ENCODE data around the gene TCP11L1.
"Not testable (repeated sequence)": the region's sequence is repeated elsewhere in the genome, so short reads cannot be mapped to it uniquely, and the experiment has no call there.

TCP11L1 gene

GRCh38 chr11:33064866-33065265 is 25.5 kb downstream of the TCP11L1 start:
- DNase-seq, result no peak

DNA sequence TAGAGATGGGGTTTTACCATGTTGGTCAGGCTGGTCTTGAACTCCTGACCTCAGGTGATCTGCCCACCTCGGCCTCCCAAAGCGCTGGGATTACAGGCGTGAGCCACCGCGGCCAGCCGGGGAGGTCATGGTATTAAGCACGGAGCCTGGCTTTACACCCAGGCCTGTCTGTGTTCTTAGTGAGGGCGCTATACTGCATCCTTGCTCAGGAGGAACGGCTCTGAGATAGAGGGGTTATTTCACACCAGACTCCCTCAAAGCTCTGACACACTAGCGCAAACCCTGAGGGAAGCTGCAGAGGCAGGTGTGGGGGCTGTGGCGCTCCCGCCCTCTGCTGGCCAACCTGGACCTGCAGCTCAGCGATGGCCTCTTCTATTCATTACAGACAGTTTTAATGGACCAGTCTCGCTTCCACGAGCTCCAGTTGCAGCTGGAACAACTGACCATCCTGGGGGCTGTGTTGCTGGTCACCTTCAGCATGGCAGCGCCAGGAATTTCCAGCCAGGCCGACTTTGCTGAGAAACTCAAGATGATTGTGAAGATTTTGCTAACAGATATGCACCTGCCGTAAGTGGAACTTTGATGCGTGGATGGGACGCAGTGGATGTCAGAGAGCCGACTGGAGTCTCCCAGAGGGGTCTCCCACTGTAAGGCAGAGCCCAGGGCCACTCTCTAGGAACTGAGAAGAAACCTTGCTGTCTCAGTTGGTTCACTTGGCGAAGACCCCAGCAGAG is 26.2 kb downstream of the TCP11L1 start:
- peak in 41 of 56 donors; percentile 6 to 73 (median 31) for DNase-seq

DNA sequence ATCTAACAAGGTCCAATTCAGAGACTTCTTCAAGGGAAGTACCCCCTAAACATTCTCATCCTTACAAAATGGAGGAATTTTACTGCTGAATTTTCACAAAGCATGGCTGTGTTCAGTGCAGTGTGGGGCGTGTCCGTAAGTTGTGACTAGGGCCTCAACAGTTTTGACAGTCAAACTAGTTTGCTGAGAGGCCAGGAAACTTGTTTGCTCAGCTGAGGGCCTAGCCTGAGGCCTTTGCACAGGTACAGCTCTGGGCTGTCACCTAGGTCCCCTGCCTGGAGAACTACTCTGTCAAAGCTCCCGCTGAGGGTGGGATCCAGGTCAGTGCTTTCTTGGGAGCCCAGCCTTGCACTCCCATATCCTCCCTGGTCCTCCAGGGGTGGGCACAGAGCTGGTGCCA is 27.9 kb downstream of the TCP11L1 start:
- no peak for DNase-seq

DNA sequence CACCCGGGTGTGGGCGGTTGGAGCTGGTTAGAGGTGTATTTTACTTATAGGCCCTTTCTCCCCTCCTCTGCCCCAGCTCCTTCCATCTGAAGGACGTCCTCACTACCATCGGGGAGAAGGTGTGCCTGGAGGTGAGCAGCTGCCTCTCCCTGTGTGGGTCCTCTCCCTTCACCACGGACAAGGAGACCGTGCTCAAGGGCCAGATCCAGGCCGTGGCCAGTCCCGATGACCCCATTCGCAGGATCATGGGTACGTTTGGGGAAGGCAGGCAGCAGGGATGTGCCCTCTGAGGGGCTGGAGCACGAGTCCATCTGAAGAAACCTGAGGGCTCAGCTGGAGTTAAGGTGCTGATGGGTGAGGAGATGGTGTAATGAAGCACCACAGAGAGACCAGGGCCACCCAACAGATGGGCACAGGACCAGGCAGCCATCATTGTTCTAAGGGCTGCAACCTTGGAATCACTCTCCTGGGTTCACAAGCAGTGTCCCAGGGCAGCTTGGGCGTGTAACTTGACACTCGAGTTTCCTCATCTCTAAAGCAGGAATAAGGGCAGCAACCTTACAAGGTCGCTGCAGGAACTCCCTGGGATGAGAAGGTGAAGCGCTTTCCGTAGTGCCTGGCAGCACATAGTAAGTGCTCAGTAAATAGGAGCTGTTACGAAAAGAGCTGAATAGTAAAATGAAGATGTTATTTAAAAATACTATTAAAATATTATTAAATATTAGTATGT is 29.4 kb downstream of the TCP11L1 start:
- no peak for DNase-seq

GRCh38 chr11:33072465-33072864 is 33.1 kb downstream of the TCP11L1 start:
- DNase-seq, result no peak

DNA sequence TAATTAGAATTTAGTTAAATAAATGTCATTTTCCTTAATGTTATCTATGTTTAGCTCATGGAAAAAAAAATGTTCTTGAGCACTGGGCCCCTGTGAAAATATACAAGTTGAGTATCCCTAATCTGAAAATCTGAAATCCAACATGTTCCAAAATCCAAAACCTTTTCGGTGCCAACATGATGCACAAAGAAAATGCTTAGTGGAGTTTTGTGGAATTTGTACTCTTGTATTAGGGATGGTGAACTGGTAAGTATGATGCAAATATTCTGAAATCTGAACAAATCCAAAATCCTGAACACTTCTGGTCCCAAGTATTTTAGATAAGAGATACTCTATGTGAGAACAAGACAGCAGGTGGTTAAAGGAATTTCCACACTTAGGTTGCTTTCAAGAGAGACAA is 44.5 kb downstream of the TCP11L1 start:
- no peak for DNase-seq

DNA sequence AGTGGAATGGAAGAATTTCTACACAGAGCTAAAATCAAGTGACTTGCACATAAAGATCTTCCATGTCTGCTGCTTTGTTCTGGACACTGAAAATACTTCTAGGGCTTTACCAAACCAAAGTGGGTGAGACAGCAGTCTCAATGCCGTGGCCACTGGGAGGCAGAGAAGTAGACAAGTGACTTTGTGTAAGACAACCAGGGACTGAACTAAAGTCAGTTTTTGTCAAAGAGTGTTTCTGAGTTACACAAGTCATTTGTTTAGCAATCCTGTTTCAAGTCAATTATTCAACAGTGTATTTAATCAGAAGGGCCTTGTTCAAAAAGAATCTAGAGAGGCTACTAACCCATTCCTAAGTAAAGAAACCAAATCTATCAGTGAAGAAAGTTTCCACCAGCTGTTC is 46.6 kb downstream of the TCP11L1 start:
- no peak for DNase-seq

- DNase-seq, result no peak
These were observed 50.4 kb downstream of the TCP11L1 start for GRCh38 chr11:33089776-33090175.

DNA sequence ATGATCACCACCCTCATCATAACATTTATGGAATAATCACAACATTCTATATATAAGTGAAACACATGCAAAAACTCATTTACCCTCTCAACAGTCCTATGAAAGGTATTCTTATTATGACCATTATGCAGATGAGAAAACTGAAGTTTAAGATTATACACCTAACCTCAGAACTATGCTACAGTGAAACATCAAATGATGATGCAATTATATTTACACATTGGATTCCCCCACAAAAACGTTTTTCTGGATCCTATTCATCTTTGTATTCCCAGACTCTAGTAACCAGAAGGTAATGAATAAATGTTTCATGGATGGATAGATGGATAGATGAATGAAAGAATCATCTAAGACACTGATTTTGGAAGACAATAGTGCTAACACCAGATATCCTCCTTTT is 54.8 kb downstream of the TCP11L1 start:
- DNase-seq, result no peak

DNA sequence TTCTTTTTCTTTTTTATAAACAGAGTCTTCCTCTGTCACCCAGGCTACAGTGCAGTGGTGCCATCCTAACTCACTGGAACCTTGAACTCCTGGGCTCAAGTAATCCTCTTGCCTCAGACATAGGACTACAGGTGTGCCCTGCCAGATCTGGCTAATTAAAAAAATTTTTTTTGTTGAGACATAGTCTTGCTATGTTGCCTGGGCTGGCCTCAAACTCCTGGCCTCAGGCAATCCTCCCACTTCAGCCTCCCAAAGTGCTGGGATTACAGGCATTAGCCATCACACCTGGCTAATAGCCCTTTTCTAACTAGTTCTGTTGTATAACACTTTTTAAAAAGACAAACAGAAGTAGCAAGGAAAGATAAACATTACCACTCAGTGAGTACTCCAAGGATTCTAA is 64.5 kb downstream of the TCP11L1 start:
- no peak for DNase-seq

- DNase-seq, result no peak
These were observed 70.0 kb downstream of the TCP11L1 start for GRCh38 chr11:33109294-33109895.

GRCh38 chr11:33110083-33110482 is 70.7 kb downstream of the TCP11L1 start:
- DNase-seq, result no peak

GRCh38 chr11:33116535-33116934 is 77.2 kb downstream of the TCP11L1 start:
- no peak for DNase-seq

DNA sequence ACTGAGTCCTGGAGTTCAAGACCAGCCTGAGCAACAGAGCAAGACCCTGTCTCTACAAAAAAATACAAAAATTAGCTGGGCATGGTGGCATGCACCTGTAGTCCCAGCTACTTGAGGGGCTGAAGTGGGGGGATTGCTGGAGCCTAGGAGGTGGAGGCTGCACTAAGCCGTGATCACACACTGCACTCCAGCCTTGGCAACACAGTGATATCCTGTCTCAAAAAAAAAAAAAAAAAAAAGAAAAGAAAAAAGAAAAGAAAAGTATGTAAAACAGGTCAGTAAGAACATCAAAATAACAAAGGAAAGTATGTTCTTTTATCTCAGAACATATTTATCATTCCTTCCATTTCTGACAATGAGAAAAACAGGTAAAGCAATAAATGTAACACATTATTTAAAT is 83.3 kb downstream of the TCP11L1 start:
- DNase-seq, result not testable (repeated sequence)
